Lung (tissue), 12 donors: ENCODE measurements around the gene NPNT. TPM values are rescaled to one million over a fixed set of nuclear protein-coding genes. Genes with fewer than 3 reads are reported as not detected.

Source experiments
- ATAC-seq: fragments of 200-7000 bp; cut with Tn5 transposase; one replicate; pipeline ENCODE4 v1.9.1; 2020; ENCODE audit warnings: moderate number of reproducible peaks; ENCODE audit not compliant: insufficient read depth, low FRiP score
- DNase-seq, 3 donors: peaks; one replicate each; pipeline ENCODE4 v3.0.0-alpha.2; 2013 to 2017
- H3K27ac ChIP-seq, 2 donors: one replicate each; pipeline ENCODE4 v1.5.1; 2013; ENCODE audit warnings: mild to moderate bottlenecking in 2 of 2, moderate library complexity in 2 of 2, control low read depth in 1 of 2, inconsistent platforms in 1 of 2, low read depth in 1 of 2, low read length in 1 of 2
- H3K27me3 ChIP-seq, 3 donors: one replicate each; pipeline ENCODE4 v1.5.1; 2013; ENCODE audit warnings: low read length in 2 of 3; ENCODE audit not compliant: control insufficient read depth in 3 of 3, insufficient read depth in 3 of 3
- H3K36me3 ChIP-seq, 4 donors: one replicate each; pipeline ENCODE4 v1.5.1; 2013; ENCODE audit warnings: low read length in 4 of 4, mild to moderate bottlenecking in 1 of 4, moderate library complexity in 1 of 4; ENCODE audit not compliant: control insufficient read depth in 4 of 4, insufficient read depth in 4 of 4
- H3K4me1 ChIP-seq, 5 donors: one replicate each; pipeline ENCODE4 v1.5.1; 2013; ENCODE audit warnings: low read length in 5 of 5, mild to moderate bottlenecking in 2 of 5, moderate library complexity in 1 of 5; ENCODE audit not compliant: control insufficient read depth in 5 of 5, insufficient read depth in 5 of 5
- H3K4me3 ChIP-seq: one replicate; pipeline ENCODE4 v1.5.1; 2013; ENCODE audit warnings: mild to moderate bottlenecking, control low read depth, moderate library complexity
- H3K9ac ChIP-seq, 2 donors: one replicate each; pipeline ENCODE4 v1.5.1; 2013; ENCODE audit warnings: low read length in 2 of 2, control low read depth in 1 of 2; ENCODE audit not compliant: insufficient read depth in 1 of 2
- H3K9me3 ChIP-seq, 4 donors: one replicate each; pipeline ENCODE4 v1.5.1; 2013; ENCODE audit warnings: low read length in 3 of 4, mild to moderate bottlenecking in 1 of 4, moderate library complexity in 1 of 4; ENCODE audit not compliant: control insufficient read depth in 4 of 4, insufficient read depth in 3 of 4
- CTCF ChIP-seq: IDR thresholded peaks from 2 replicates; pipeline ENCODE4 v1.5.1; 2012; ENCODE audit warnings: mild to moderate bottlenecking; ENCODE audit errors: control extremely low read depth, extremely low read depth
- WGBS, 2 donors: extraction: QIAGEN DNeasy Blood & Tissue Kit; methylation state at CpG; one replicate each; pipeline ENCODE4 v1.1.7; 2013; 5-methylcytosine and 5-hydroxymethylcytosine counted together
- polyA plus RNA-seq, 2 donors: library from polyadenylated mRNA; stranded (reverse); fragments of 200-250 nt; gene quantifications; one replicate each; pipeline ENCODE4 v1.2.1, GENCODE V29; 2013
- total RNA-seq, 2 donors: library from RNA; depleted of rRNA in 1 of 2; stranded (reverse); fragments of >200 nt in 1 of 2; gene quantifications; one replicate each; pipeline ENCODE4 v1.2.1, GENCODE V29; 2014 to 2021
- donor health status: control.
- donor health status: control.
- donor health status: Bipolar disorder and iron deficiency.
- donor health status: healthy.
- donor health status: DM: yes; HTN: yes; CAD: no.

Gene NPNT
- total and polyA plus RNA-seq, 4 donors: 41.0 to 160 (median 150) TPM

GRCh38 chr4:105979506-105979905 lies 84.2 kb downstream of the NPNT start:
- no peaks in the 10 kb centered on the region for H3K4me1 ChIP-seq
- H3K4me3 ChIP-seq: no peak overlapping the region
- no peak overlapping the region for H3K9ac ChIP-seq
- peaks cover 0 to under 1% (median 0%) of the 10 kb centered on the region in 4 donors for H3K9me3 ChIP-seq
- no peaks in the 10 kb centered on the region for H3K36me3 ChIP-seq
- WGBS, 2 donors: 93 to 95% methylated on average over 3 of the region's 3 CpGs
- DNase-seq (no peak), ATAC-seq (no peak)
- TF ChIP-seq CTCF: no peak
- H3K27ac ChIP-seq: peak overlapping the region in 1 of 2 donors; percentile 53
- no peaks in the 10 kb centered on the region for H3K27me3 ChIP-seq

DNA sequence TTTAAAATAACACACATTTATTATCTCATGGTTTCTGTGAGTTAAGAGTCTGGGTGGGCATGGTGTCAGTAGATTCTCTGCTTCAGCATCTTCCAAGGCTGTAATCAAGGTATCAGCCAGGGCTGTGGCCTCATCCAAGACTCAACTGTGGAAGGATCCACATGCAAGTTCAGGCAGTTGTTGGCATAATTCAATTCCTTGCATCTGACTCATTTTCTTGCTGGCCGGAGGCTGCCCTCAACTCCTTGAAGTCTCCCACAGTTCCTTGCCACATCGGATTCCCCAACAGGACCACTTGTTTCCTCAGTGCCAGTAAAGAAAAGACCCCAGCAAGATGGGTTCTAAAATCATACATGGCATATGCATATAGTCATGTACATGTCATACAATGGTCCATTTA lies 93.4 kb downstream of the NPNT start:
- DNase-seq (no peak), ATAC-seq (no peak)
- H3K9ac ChIP-seq: no peak overlapping the region
- no peak overlapping the region for H3K4me3 ChIP-seq
- H3K27ac ChIP-seq: no peak overlapping the region
- H3K36me3 ChIP-seq: no peaks in the 10 kb centered on the region
- no peaks in the 10 kb centered on the region for H3K27me3 ChIP-seq
- no peak for TF ChIP-seq CTCF
- peaks cover 0 to 3% (median 0%) of the 10 kb centered on the region in 5 donors for H3K4me1 ChIP-seq
- WGBS, 2 donors: 45 to 48% methylated on average over 2 of the region's 2 CpGs
- H3K9me3 ChIP-seq: peaks cover 0 to 5% (median 0%) of the 10 kb centered on the region in 4 donors

DNA sequence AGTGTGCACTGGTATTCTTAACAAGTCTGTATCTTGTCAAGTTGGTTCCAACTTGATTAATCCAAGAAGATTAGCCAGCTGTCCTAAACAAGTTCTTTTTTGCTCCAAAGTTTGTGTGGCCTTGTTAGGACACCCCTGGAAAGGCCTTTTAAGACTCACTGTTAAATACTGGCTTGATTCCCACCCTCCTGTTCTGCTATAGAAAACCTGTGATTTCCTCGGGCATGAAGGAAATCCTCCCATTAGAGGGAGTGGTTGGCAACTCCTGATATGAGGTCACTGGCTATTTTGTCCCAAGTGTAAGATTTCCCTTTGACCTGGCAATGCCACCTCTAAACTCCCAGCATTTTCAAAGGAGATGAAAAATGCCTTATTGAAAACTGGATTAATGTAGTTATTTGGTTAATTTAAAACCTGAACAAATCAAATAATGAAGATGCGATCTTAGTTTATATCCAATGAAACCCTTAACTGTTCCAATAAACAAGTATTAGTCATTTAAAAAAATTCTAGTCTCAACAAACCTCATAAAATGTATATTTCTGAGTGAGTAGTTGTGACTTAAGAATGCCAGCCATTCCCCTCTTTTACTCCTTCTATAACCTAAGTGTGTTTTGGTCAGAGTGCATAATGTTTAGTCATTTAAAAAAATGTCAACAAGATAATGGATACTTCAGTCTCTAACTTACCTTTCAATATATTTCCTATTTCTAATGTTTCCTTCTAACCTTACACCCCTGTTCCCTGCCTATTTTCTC lies 94.4 kb downstream of the NPNT start:
- 60 to 79% methylated on average over 2 of the region's 2 CpGs for WGBS, 2 donors
- no peak overlapping the region for H3K4me3 ChIP-seq
- peaks cover 0 to 2% (median 0%) of the 10 kb centered on the region in 4 donors for H3K9me3 ChIP-seq
- peaks cover 0 to 3% (median 0%) of the 10 kb centered on the region in 5 donors for H3K4me1 ChIP-seq
- H3K9ac ChIP-seq: no peak overlapping the region
- no peak for ATAC-seq
- no peaks in the 10 kb centered on the region for H3K27me3 ChIP-seq
- H3K36me3 ChIP-seq: no peaks in the 10 kb centered on the region
- peak in 1 of 3 donors; percentile 19 for DNase-seq
- no peak overlapping the region for H3K27ac ChIP-seq
- TF ChIP-seq CTCF: no peak
